K562 (cell line): ENCODE measurements around the gene ZSCAN12. TPM values are rescaled to one million over a fixed set of nuclear protein-coding genes. Genes with fewer than 3 reads are reported as not detected.

ENCODE experiments used
- ETV5 ChIP-seq: sonication (generic); formaldehyde crosslinking; IDR thresholded peaks from 2 replicates; pipeline ENCODE4 v1.4.0; 2020; ENCODE audit warnings: low read depth, mild to moderate bottlenecking, missing genetic modification reagents
- MAFK ChIP-seq: IDR thresholded peaks from 2 replicates; pipeline ENCODE4 v1.6.1; 2011; ENCODE audit warnings: low read length, improper control_type of control experiment
- MTA2 ChIP-seq: fragments of 450-650 bp; IDR thresholded peaks from 2 replicates; pipeline ENCODE4 v1.6.1; 2016; ENCODE audit warnings: low read depth
- MTA3 ChIP-seq: fragments of 450-650 bp; formaldehyde crosslinking; IDR thresholded peaks from 2 replicates; pipeline ENCODE4 v1.6.1; 2017; ENCODE audit warnings: mild to moderate bottlenecking, borderline replicate concordance
- NFIX ChIP-seq: fragments of 250-450 bp; sonication (Bioruptor Pico); IDR thresholded peaks from 2 replicates; pipeline ENCODE4 v1.4.0; 2020; ENCODE audit warnings: low read depth, mild to moderate bottlenecking, moderate library complexity
- PML ChIP-seq: IDR thresholded peaks from 2 replicates; pipeline ENCODE4 v1.6.1; 2012; ENCODE audit warnings: low read length, inconsistent platforms
- POLR2G ChIP-seq: fragments of 200-400 bp; formaldehyde crosslinking; IDR thresholded peaks from 2 replicates; pipeline ENCODE4 v1.6.1; 2017; ENCODE audit warnings: low read depth, mild to moderate bottlenecking, antibody characterized with exemption, low read length, moderate library complexity
- POU5F1 ChIP-seq: fragments of 150-350 bp; IDR thresholded peaks from 2 replicates; pipeline ENCODE4 v1.6.1; 2014; ENCODE audit warnings: borderline replicate concordance, low read length, low read depth, mild to moderate bottlenecking; ENCODE audit not compliant: partially characterized antibody
- ZNF354B ChIP-seq: fragments of 250-450 bp; sonication (Bioruptor Pico); IDR thresholded peaks from 2 replicates; pipeline ENCODE4 v1.4.0; 2020
- ZNF431 ChIP-seq: sonication (generic); formaldehyde crosslinking; IDR thresholded peaks from 2 replicates; pipeline ENCODE4 v1.8.0; 2022; ENCODE audit warnings: mild to moderate bottlenecking, missing genetic modification reagents
- ZNF696 ChIP-seq: fragments of 250-450 bp; sonication (Bioruptor Pico); conservative IDR thresholded peaks from 2 replicates; pipeline ENCODE4 v1.4.0; 2020; ENCODE audit warnings: mild to moderate bottlenecking, moderate library complexity
- polyA plus RNA-seq, 8 experiments: library from polyadenylated mRNA; depleted of rRNA in 4 of 8; stranded (reverse) in 5 of 8; unstranded in 3 of 8; fragments of >200 nt; fragmentation: Nextera tagmentation in 2 of 8; fragmentation: Illumina TruSeq in 1 of 8; extraction: Ambion mirVana in 2 of 8; extraction: Trizol in 1 of 8; gene quantifications; 2 replicates each; pipeline versions ENCODE4 v1.2.1 to v1.2.3, GENCODE V29; 2011 to 2014; ENCODE audit warnings: inconsistent platforms in 1 of 8, missing spikeins in 1 of 8
- total RNA-seq, 7 experiments: library from RNA; depleted of rRNA in 6 of 7; stranded (reverse); fragments of >200 nt in 6 of 7; fragmentation: Illumina TruSeq in 2 of 7; extraction: Trizol in 2 of 7; gene quantifications; 2 replicates each; pipeline versions ENCODE4 v1.2.1 to v1.2.3, GENCODE V29; 2011 to 2021; ENCODE audit warnings: low replicate concordance in 1 of 7
- TF ChIP-seq, protein P1 (sequence below): IDR thresholded peaks from 3 replicates; pipeline ENCODE4 v1.6.1; 2011; ENCODE audit warnings: borderline replicate concordance, mild to moderate bottlenecking; ENCODE audit not compliant: insufficient read length, insufficient read depth
- TF ChIP-seq, protein P2 (sequence below): fragments of 450-650 bp; conservative IDR thresholded peaks from 2 replicates; pipeline ENCODE4 v1.6.1; 2016; ENCODE audit warnings: missing genetic modification characterization, low read depth, mild to moderate bottlenecking, missing compliant biosample characterization, moderate library complexity
- TF ChIP-seq, protein P3 (sequence below): sonication (generic); formaldehyde crosslinking; IDR thresholded peaks from 2 replicates; pipeline ENCODE4 v1.8.1; 2023; ENCODE audit warnings: mild to moderate bottlenecking, missing genetic modification reagents, moderate library complexity
- TF ChIP-seq, protein P4 (sequence below): fragments of 450-650 bp; IDR thresholded peaks from 2 replicates; pipeline ENCODE4 v1.6.1; 2017; ENCODE audit warnings: antibody characterized with exemption, mild to moderate bottlenecking
- TF ChIP-seq, protein P5 (sequence below): fragments of 250-450 bp; sonication (Bioruptor Pico); IDR thresholded peaks from 2 replicates; pipeline ENCODE4 v1.6.1; 2021; ENCODE audit warnings: mild to moderate bottlenecking
- TF ChIP-seq, protein P6 (sequence below): sonication (generic); formaldehyde crosslinking; IDR thresholded peaks from 2 replicates; pipeline ENCODE4 v1.8.1; 2023; ENCODE audit warnings: mild to moderate bottlenecking, missing genetic modification reagents

The ZSCAN12 gene
- total and polyA plus RNA-seq, 9 of the 15 experiments (the other 6 are each of a cell fraction or from before 2014, with no cell fraction given), result 2.5 to 19.6 (median 12.5) TPM

DNA sequence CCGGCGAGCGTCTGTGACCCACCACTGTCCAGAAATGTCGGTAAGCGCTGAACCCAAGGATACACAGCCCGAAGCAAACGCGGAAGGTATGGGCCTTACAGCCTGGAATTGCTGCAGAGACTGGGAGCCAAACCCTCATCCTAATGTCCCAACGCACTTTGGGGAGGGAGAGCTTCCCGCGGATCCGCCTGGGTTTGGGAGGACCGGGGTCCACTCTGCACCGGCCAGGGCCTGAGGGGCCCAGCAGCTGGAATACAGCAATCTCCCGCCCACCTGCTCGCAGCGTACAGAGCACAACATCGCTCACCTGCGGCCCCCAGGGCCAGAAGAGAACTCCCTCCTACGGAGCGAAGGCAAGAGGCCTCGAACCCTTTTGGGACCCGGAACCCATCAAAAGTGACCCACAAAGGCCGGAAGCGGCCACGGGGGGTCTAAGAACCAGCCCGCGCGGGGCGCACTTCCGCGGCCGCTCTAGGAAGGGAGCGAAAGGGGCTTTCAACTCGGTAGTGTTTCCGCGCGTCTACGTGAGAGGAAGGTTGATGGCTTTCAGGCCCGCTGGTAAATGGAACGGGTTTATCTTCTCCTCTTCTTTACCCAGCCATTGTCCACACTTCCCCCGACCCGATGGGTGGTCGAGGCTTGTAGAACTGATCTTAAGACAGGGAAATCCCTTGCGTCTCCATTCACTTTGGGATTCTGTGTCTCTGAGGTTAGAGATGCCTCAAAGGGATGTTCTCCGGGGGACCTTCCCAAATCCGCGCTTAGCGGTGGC lies at the start of gene ZSCAN12 (continued):
- TF ChIP-seq ZNF696 (no peak), POU5F1 (peak; percentile 9), ETV5 (peak; percentile 100), ZNF354B (CRISPR knock-in tag) (no peak), MTA2 (no peak; the same call in 1 of the 2 replicates), ZNF431 (CRISPR knock-in tag) (peak; percentile 53), MTA3 (peak; percentile 95), NFIX (CRISPR knock-in tag) (peak; percentile 22; the same call in 1 of the 2 replicates), PML (peak; percentile 93), MAFK (no peak), POLR2G (peak; percentile 97)
- TF ChIP-seq, protein P1, sequence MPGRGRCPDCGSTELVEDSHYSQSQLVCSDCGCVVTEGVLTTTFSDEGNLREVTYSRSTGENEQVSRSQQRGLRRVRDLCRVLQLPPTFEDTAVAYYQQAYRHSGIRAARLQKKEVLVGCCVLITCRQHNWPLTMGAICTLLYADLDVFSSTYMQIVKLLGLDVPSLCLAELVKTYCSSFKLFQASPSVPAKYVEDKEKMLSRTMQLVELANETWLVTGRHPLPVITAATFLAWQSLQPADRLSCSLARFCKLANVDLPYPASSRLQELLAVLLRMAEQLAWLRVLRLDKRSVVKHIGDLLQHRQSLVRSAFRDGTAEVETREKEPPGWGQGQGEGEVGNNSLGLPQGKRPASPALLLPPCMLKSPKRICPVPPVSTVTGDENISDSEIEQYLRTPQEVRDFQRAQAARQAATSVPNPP, result no peak
- TF ChIP-seq, protein P2, sequence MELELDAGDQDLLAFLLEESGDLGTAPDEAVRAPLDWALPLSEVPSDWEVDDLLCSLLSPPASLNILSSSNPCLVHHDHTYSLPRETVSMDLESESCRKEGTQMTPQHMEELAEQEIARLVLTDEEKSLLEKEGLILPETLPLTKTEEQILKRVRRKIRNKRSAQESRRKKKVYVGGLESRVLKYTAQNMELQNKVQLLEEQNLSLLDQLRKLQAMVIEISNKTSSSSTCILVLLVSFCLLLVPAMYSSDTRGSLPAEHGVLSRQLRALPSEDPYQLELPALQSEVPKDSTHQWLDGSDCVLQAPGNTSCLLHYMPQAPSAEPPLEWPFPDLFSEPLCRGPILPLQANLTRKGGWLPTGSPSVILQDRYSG (tag), result 0 out of 2 replicates have a peak, but pooled peaks have one; percentile 19
- TF ChIP-seq, protein P3, sequence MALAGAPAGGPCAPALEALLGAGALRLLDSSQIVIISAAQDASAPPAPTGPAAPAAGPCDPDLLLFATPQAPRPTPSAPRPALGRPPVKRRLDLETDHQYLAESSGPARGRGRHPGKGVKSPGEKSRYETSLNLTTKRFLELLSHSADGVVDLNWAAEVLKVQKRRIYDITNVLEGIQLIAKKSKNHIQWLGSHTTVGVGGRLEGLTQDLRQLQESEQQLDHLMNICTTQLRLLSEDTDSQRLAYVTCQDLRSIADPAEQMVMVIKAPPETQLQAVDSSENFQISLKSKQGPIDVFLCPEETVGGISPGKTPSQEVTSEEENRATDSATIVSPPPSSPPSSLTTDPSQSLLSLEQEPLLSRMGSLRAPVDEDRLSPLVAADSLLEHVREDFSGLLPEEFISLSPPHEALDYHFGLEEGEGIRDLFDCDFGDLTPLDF (CRISPR knock-in tag), result peak; percentile 82
- TF ChIP-seq, protein P4, sequence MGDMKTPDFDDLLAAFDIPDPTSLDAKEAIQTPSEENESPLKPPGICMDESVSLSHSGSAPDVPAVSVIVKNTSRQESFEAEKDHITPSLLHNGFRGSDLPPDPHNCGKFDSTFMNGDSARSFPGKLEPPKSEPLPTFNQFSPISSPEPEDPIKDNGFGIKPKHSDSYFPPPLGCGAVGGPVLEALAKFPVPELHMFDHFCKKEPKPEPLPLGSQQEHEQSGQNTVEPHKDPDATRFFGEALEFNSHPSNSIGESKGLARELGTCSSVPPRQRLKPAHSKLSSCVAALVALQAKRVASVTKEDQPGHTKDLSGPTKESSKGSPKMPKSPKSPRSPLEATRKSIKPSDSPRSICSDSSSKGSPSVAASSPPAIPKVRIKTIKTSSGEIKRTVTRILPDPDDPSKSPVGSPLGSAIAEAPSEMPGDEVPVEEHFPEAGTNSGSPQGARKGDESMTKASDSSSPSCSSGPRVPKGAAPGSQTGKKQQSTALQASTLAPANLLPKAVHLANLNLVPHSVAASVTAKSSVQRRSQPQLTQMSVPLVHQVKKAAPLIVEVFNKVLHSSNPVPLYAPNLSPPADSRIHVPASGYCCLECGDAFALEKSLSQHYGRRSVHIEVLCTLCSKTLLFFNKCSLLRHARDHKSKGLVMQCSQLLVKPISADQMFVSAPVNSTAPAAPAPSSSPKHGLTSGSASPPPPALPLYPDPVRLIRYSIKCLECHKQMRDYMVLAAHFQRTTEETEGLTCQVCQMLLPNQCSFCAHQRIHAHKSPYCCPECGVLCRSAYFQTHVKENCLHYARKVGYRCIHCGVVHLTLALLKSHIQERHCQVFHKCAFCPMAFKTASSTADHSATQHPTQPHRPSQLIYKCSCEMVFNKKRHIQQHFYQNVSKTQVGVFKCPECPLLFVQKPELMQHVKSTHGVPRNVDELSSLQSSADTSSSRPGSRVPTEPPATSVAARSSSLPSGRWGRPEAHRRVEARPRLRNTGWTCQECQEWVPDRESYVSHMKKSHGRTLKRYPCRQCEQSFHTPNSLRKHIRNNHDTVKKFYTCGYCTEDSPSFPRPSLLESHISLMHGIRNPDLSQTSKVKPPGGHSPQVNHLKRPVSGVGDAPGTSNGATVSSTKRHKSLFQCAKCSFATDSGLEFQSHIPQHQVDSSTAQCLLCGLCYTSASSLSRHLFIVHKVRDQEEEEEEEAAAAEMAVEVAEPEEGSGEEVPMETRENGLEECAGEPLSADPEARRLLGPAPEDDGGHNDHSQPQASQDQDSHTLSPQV, result peak; percentile 61; the same call in 1 of the 2 replicates
- TF ChIP-seq, protein P5, sequence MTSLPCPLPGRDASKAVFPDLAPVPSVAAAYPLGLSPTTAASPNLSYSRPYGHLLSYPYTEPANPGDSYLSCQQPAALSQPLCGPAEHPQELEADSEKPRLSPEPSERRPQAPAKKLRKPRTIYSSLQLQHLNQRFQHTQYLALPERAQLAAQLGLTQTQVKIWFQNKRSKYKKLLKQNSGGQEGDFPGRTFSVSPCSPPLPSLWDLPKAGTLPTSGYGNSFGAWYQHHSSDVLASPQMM (CRISPR knock-in tag), result no peak
- TF ChIP-seq, protein P6, sequence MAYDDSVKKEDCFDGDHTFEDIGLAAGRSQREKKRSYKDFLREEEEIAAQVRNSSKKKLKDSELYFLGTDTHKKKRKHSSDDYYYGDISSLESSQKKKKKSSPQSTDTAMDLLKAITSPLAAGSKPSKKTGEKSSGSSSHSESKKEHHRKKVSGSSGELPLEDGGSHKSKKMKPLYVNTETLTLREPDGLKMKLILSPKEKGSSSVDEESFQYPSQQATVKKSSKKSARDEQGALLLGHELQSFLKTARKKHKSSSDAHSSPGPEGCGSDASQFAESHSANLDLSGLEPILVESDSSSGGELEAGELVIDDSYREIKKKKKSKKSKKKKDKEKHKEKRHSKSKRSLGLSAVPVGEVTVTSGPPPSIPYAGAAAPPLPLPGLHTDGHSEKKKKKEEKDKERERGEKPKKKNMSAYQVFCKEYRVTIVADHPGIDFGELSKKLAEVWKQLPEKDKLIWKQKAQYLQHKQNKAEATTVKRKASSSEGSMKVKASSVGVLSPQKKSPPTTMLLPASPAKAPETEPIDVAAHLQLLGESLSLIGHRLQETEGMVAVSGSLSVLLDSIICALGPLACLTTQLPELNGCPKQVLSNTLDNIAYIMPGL (CRISPR knock-in tag), result peak; percentile 98
